HG02798 (cell line): ENCODE results near the gene ELF2.
A peak's percentile ranks its signal among the peaks of the same experiment; 100 is the strongest.
"Not testable (repeated sequence)": the region's sequence is repeated elsewhere in the genome, so short reads cannot be mapped to it uniquely, and the experiment has no call there.

Source experiments
- ATAC-seq: cut with Tn5 transposase; IDR thresholded peaks from one replicate; pipeline ENCODE4 v1.9.1; 2021; ENCODE audit warnings: mild to moderate bottlenecking; ENCODE audit not compliant: unreplicated experiment, poor library complexity

Gene ELF2

GRCh38 chr4:139189417-139189749 is 12.4 kb upstream of the ELF2 start:
- ATAC-seq: no peak

GRCh38 chr4:139188648-139189416 is 11.8 kb upstream of the ELF2 start:
- ATAC-seq: no peak

GRCh38 chr4:139184129-139184528 is 7.1 kb upstream of the ELF2 start:
- no peak for ATAC-seq

- ATAC-seq: peak; percentile 74
These were observed 1.0 kb upstream of the ELF2 start for GRCh38 chr4:139177869-139178619.

GRCh38 chr4:139176302-139177048 is 543 bp downstream of the ELF2 start:
- peak; percentile 12 for ATAC-seq

GRCh38 chr4:139175646-139176301 is 1.2 kb downstream of the ELF2 start:
- ATAC-seq: no peak

GRCh38 chr4:139171876-139172691 is 4.9 kb downstream of the ELF2 start:
- ATAC-seq: no peak

- no peak for ATAC-seq
These were observed 6.1 kb downstream of the ELF2 start for GRCh38 chr4:139170932-139171331.

- no peak for ATAC-seq
These were observed 9.1 kb downstream of the ELF2 start for GRCh38 chr4:139167774-139168444.

GRCh38 chr4:139164731-139165130 is 12.3 kb downstream of the ELF2 start:
- no peak for ATAC-seq

- ATAC-seq: no peak
These were observed 13.2 kb downstream of the ELF2 start for GRCh38 chr4:139163806-139164206.

GRCh38 chr4:139157977-139158376 is 19.0 kb downstream of the ELF2 start:
- not testable (repeated sequence) for ATAC-seq

GRCh38 chr4:139154952-139155557 is 22.0 kb downstream of the ELF2 start:
- no peak for ATAC-seq

GRCh38 chr4:139154538-139154937 is 22.5 kb downstream of the ELF2 start:
- ATAC-seq: no peak

- ATAC-seq: no peak
These were observed 22.9 kb downstream of the ELF2 start for GRCh38 chr4:139154134-139154421.

- ATAC-seq: no peak
These were observed 23.4 kb downstream of the ELF2 start for GRCh38 chr4:139153411-139154133.

- no peak for ATAC-seq
These were observed 24.8 kb downstream of the ELF2 start for GRCh38 chr4:139152249-139152648.

- no peak for ATAC-seq
These were observed 29.9 kb downstream of the ELF2 start for GRCh38 chr4:139146926-139147629.
